HG03039 (cell line): ENCODE measurements around the gene MORN1.
"Not testable (repeated sequence)": the region's sequence is repeated elsewhere in the genome, so short reads cannot be mapped to it uniquely, and the experiment has no call there.

Source experiments
- ATAC-seq: cut with Tn5 transposase; IDR thresholded peaks from one replicate; pipeline ENCODE4 v1.9.1; 2021; ENCODE audit warnings: mild to moderate bottlenecking, moderate library complexity; ENCODE audit not compliant: unreplicated experiment

The MORN1 gene

GRCh38 chr1:2297246-2298011, 93.9 kb downstream of the MORN1 start:
- no peak for ATAC-seq

DNA sequence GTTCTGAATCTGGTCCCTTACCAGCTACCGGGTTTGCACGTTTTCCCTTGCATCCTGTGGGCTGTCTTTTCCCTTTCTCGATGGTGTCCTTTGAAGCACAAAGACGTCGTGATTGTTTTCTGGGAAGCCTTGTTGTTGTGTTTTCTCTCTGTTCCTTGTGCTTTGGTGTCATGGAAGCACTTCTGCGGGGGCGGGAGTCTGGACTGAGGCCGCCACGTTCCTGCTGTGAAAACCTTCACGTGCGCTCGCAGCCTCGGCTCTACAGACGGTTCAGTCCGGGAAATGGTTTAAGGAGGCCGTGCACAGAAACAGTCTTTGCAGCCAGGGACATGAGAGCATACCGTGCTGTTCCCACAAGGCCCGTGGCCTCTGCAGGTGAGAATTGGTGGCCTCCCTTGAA, 94.7 kb downstream of the MORN1 start:
- no peak for ATAC-seq

GRCh38 chr1:2296211-2296610, 95.1 kb downstream of the MORN1 start:
- ATAC-seq, result not testable (repeated sequence)

DNA sequence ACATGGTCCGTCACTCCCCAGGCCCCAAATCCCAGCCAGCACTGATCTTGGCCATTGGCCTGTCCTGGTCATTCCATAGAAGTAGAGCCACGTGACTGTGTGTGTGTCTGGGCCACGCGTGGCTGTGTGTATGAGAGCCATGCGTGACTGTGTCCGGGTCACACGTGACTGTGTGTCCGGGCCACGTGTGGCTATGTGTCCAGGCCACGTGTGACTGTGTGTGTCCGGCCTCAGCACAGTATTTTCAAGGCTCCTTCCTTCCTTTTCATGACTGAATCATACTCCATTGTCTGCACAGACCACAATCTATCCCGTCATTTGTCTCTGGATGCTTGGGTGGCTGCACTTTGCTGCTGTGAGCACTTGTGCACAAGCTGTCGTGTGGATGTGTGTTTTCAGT, 95.8 kb downstream of the MORN1 start:
- ATAC-seq, result no peak

DNA sequence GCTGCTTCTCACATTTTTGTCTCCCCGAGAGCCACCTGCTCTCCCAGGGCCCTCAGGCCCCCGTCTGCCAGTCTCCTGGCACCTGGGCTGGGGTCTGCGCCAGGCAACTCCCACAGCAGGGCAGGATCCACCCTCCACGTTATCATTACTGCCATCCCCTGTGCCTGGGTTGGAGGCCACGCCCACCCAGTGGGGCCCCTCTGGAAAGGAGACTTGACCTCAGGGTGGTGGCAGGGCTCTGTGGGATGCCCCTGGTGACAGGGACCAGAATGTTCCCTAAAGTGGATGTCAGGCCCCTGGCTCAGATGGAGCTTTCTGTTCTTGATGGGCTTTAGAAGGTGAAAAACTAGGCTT, 96.7 kb downstream of the MORN1 start:
- no peak for ATAC-seq

DNA sequence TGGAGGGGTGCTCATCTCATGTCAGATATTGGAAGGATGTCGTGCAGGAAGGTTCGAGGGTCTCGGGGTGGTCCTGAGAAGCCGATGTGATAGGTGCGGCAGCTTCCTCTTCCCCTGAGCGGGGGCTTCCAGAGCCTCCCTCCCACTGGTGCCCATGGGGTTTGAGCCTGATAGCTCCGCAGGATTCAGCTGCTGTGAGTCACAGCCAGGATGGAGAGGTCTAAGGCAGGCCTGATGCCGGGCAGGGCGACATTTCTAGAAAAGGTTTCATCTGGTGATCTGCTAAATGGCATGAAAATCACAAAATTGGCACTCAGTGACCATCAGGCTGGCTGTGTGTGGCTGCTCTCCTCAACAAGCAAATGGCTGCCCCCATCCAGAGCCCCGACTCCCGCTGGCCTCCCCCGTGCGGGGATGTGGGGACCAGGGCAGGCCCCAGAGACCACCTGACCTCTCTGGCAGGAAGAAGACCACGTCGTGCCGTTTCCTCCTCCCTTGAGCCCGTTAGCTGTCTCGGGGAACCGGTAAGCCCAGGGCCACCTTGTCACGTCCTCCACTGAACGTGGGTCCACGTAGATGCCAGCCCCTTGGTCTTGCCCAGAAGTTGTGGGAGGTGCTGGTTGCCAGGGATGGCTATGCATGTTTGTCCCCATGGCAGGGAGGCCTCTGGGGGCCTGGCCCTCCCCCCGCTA, 97.2 kb downstream of the MORN1 start:
- no peak for ATAC-seq

- no peak for ATAC-seq
Observed at GRCh38 chr1:2292725-2293450, 98.5 kb downstream of the MORN1 start.

DNA sequence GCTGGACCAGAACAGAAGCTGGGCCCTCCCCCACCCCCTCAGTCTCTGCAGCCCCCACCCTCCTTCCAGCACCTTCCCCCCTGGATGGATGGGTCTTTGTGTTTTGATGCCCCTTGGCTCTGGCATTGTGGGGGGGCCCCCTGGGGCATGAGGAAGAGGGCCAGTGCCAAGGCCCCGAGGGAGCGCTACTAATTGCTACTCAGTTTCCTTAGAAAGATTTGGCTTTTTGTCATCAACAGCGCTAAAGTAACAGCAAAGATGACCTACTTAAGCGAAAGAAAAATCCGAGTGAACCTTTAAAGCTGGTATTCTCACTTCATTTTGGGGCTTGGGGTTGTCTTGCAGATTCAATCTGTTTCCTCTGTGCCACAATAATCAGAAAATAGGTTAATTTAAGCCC, 99.8 kb downstream of the MORN1 start:
- ATAC-seq, result no peak

DNA sequence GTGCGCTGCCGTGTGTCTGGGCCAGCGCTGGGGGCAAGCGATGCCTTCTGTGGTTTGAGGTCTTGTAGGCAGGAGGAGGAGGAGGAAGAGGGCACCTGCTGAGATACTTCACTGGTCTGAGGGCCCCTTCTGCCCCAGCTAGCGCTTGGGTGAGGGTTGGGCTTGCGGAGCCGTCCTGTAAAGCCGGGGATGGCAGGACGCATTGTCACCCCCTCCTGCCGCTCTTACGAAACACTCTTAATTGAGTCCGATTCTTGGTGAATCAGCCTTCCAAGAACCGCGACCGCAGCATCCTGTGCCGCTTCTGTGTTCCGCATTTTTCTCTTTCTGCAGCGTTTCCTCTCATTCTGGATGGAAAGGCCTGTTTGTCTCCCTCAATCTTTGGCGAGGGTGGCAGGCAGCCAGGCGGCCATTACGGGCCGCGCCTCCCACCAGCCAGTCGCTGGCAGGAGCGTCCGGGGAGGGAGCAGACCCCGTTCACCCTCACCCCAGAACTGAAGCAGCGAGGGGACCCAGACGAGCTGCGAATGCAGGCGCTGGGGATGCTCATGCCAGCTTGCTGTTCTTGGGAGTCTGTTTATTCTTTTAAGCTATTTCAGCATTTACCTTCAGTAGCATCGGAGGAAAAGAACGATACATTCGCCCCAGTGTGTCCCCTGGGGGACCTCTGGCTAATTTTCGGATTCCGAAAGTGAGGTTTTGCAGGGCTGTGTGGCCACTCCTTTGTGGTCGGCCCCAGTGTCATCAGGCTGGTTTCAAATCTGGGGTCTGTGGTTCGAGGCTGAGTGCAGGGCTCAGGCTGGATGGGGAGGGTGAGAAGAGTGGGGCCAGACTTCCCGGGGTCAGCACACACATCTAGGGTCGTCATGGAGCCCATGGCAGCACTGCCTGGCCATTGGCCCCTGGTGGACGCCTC, 100.5 kb downstream of the MORN1 start:
- ATAC-seq, result no peak

- no peak for ATAC-seq
Observed at GRCh38 chr1:2290171-2290578, 101.2 kb downstream of the MORN1 start.

DNA sequence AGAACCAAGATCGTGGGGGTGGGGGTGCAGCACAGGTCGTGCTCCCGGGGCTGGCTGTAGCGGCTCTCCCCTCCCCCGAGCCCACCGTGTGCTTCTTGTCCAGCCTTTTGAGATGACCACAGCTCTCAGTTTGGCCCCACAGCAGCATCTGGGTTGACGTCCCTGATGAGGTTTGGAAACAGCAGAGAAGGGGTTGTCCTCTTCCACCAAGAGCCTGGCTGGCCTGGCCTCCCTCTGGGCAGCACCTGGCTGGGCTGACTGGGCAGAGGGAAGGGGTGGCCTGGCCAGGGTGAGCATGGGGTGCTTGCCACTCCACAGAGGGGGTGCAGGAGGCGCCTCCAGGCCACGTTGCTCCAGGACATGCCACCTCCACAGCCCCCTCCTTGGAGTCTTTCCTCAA, 101.7 kb downstream of the MORN1 start:
- no peak for ATAC-seq

DNA sequence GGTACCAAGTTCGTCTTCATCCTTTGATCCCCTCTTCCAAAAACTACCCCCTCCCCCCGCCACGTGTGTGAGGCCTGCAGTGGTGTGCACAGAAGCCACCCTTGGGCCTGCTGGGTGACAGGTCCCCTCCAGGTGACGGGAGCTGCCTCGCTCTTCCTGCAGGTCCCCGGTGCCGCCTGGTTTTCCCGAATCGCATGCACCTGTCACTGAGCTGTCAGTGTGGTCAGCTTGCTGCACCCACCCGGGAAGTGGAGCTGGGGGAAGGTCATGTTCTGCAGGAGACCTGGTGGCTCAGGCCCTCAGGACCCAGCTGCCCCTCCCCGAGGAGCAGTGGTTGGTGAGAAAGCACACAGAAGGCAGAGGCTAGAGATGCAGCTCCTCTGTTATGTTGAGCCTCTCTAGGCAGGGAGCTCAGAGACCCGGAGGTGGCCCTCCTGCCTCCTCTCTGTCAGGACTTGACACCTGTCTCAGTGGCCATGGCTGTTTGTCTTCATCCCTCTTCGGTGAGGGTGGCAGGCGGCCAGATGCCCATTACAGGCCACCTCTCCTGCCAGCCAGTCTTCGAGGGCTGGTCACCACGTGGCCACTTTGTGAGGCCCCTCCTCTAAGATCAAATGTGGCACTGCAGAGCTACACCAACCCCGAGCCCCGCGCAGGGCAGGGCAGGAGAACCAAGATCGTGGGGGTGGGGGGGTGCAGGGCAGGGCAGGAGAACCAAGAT, 102.4 kb downstream of the MORN1 start:
- no peak for ATAC-seq

- ATAC-seq, result no peak
Observed at GRCh38 chr1:2288311-2288710, 103.0 kb downstream of the MORN1 start.

GRCh38 chr1:2287649-2288048, 103.7 kb downstream of the MORN1 start:
- no peak for ATAC-seq

DNA sequence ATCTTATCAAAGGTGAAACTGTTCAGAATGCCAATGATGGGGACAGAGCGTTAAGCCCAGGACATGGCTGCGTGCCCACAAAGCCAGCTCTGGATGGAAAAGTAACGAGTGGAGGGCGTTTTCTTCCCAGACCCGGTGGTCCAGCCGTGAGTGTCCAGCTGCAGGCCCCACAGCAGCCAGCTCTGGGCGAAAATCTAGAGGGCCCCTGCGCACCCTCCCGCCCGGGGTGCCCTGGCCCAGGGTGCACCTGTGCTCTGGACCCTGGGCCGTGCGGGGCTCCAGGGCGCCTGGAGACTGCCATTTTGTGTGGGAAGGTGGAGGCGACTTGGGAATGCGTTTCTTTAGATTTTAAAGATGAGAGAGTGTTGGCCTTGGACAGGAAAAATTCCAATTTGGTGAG, 104.4 kb downstream of the MORN1 start:
- no peak for ATAC-seq

GRCh38 chr1:2284932-2285331, 106.4 kb downstream of the MORN1 start:
- ATAC-seq, result no peak

- ATAC-seq, result no peak
Observed at GRCh38 chr1:2283991-2284895, 107.1 kb downstream of the MORN1 start.

DNA sequence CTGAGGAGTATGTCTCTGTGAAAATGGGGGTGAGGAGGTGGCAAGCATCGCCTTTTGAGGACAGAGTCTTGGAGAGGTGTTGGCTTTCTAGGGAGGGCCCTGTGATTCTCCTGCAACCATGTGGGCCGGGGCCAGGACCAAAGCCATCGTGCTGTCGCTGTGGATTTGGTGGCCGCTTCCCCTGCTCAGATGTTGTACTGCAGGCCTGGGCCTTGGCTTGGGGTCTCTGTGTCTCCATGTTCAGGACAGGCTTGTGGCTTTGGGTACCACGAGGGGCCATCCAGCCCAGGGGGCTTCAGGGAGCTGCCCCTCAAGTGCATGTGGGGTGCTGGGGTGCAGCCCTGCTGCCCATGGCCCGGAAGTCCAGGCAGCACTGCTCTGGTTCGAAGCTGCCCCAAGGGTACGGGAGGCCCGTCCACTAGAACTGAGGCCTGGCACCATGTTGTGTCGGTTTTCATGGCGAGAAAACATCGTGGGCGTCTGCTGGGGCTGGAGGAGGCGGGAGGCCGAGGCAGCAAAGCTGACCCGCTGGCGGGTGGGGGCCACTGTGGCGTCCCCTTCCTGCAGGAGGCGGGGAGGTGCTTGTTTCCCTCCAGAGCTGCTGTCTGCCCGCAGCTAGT, 107.9 kb downstream of the MORN1 start:
- no peak for ATAC-seq
